HL-60 (cell line): ENCODE measurements around the gene ARFGAP1.

Experiments
- DNase-seq, 2 experiments: peaks; one replicate each; pipeline ENCODE4 v3.0.0-alpha.2; 2010 to 2020; ENCODE audit warnings: low read depth in 1 of 2, low spot score in 1 of 2
- H3K27ac ChIP-seq: fragments of 250-450 bp; sonication (Bioruptor Pico); replicated peaks from 2 replicates; pipeline ENCODE4 v1.5.1; 2020; ENCODE audit warnings: mild to moderate bottlenecking, moderate library complexity
- H3K27me3 ChIP-seq: fragments of 250-450 bp; sonication (Bioruptor Pico); 2 replicates; pipeline ENCODE4 v1.5.1; 2021; ENCODE audit warnings: mild to moderate bottlenecking, moderate library complexity; ENCODE audit not compliant: insufficient read depth, poor library complexity, severe bottlenecking
- H3K4me3 ChIP-seq: replicated peaks from 2 replicates; pipeline ENCODE4 v1.5.1; 2011; ENCODE audit warnings: mild to moderate bottlenecking, control low read depth, low read length; ENCODE audit not compliant: insufficient read depth
- GABPA ChIP-seq: IDR thresholded peaks from 2 replicates; pipeline ENCODE4 v1.6.1; 2012; ENCODE audit warnings: low read depth
- POLR2AphosphoS5 ChIP-seq: IDR thresholded peaks from 2 replicates; pipeline ENCODE4 v1.6.1; 2012; ENCODE audit warnings: low read depth
- SPI1 ChIP-seq: IDR thresholded peaks from 2 replicates; pipeline ENCODE4 v1.6.1; 2012; ENCODE audit warnings: low read depth, mild to moderate bottlenecking, borderline replicate concordance
- TF ChIP-seq, protein P1 (sequence below): IDR thresholded peaks from one replicate; pipeline ENCODE4 v1.5.1; 2011; ENCODE audit warnings: low read length, control low read depth, inconsistent platforms; ENCODE audit not compliant: insufficient read depth
- TF ChIP-seq, protein P2 (sequence below): IDR thresholded peaks from 2 replicates; pipeline ENCODE4 v1.6.1; 2012; ENCODE audit warnings: low read depth; ENCODE audit not compliant: insufficient replicate concordance

ARFGAP1 gene

DNA sequence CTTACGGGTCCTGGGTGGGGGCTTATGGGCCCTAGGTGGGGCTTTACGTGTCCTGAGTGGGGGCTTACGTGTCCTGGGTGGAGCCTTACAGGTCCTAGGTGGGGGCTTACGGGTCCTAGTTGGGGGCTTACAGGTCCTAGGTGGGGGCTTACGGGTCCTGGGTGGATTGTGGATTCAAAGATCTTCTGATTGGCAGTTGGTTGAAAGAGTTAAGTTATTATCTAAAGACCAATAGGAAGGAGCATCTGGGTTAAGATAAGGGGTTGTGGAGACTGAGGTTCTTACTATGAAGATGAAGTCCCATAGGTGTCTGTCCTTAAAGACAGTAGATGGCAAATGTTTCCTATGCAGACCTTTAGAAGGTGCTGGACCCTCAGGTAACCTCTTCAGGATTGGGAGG lies 45.4 kb upstream of the ARFGAP1 start:
- Histone ChIP-seq H3K27me3 (peaks cover 19% of the 10 kb centered on the region), H3K27ac (no peak overlapping the region), H3K4me3 (no peak overlapping the region)
- no peak for DNase-seq
- TF ChIP-seq SPI1 (no peak), GABPA (no peak), POLR2AphosphoS5 (no peak)
- TF ChIP-seq, protein P1, sequence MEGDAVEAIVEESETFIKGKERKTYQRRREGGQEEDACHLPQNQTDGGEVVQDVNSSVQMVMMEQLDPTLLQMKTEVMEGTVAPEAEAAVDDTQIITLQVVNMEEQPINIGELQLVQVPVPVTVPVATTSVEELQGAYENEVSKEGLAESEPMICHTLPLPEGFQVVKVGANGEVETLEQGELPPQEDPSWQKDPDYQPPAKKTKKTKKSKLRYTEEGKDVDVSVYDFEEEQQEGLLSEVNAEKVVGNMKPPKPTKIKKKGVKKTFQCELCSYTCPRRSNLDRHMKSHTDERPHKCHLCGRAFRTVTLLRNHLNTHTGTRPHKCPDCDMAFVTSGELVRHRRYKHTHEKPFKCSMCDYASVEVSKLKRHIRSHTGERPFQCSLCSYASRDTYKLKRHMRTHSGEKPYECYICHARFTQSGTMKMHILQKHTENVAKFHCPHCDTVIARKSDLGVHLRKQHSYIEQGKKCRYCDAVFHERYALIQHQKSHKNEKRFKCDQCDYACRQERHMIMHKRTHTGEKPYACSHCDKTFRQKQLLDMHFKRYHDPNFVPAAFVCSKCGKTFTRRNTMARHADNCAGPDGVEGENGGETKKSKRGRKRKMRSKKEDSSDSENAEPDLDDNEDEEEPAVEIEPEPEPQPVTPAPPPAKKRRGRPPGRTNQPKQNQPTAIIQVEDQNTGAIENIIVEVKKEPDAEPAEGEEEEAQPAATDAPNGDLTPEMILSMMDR, result no peak
- TF ChIP-seq, protein P2, sequence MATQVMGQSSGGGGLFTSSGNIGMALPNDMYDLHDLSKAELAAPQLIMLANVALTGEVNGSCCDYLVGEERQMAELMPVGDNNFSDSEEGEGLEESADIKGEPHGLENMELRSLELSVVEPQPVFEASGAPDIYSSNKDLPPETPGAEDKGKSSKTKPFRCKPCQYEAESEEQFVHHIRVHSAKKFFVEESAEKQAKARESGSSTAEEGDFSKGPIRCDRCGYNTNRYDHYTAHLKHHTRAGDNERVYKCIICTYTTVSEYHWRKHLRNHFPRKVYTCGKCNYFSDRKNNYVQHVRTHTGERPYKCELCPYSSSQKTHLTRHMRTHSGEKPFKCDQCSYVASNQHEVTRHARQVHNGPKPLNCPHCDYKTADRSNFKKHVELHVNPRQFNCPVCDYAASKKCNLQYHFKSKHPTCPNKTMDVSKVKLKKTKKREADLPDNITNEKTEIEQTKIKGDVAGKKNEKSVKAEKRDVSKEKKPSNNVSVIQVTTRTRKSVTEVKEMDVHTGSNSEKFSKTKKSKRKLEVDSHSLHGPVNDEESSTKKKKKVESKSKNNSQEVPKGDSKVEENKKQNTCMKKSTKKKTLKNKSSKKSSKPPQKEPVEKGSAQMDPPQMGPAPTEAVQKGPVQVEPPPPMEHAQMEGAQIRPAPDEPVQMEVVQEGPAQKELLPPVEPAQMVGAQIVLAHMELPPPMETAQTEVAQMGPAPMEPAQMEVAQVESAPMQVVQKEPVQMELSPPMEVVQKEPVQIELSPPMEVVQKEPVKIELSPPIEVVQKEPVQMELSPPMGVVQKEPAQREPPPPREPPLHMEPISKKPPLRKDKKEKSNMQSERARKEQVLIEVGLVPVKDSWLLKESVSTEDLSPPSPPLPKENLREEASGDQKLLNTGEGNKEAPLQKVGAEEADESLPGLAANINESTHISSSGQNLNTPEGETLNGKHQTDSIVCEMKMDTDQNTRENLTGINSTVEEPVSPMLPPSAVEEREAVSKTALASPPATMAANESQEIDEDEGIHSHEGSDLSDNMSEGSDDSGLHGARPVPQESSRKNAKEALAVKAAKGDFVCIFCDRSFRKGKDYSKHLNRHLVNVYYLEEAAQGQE, result no peak

DNA sequence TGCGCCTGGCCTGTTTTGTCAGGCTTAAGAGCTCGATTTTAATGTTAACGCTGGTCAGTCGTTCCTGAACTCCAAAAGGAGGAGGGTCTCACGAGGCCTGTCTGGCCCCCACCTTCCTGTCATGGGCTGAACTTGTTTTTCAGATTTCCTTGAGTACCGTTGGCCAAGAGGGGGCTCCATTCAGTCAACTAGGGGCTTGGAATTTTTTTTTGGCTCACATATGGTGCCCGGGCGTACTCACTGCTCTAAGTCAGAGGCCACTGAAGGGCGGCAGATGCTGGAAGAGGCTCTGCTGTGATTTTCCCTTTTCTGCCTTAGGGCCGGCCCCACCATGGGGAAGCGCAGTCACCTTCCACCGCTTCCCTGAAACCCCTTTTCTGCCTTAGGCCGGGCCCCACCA lies 43.8 kb upstream of the ARFGAP1 start:
- Histone ChIP-seq H3K4me3 (no peak overlapping the region), H3K27me3 (peaks cover 23% of the 10 kb centered on the region), H3K27ac (no peak overlapping the region)
- TF ChIP-seq, protein P1, result no peak
- TF ChIP-seq SPI1, result no peak
- no peak for TF ChIP-seq POLR2AphosphoS5
- TF ChIP-seq, protein P2, result no peak
- TF ChIP-seq GABPA, result no peak
- no peak for DNase-seq

DNA sequence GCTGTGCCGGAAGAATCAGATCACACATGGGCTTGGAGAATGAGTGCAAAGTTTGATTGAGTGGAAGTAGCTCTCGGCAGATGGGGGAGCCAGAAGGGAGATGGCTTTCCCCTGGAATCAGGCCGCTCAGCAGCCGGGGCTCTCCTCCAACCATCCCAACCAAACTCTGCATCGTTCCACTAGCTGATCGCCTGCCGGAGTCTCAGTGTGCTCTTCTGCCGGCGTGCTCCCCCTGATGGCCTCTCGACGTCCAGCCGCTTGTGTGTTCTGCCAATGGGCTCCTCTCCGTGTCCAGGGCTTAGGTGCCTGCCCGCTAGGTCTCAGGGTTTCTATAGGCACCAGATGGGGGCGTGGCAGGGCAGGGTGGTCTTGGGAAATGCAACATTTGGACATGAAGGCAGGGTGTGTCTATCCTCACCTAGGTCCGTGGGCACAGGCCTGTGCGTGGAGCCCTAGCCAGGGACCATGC lies 41.8 kb upstream of the ARFGAP1 start:
- no peak for TF ChIP-seq POLR2AphosphoS5
- TF ChIP-seq, protein P2, result no peak
- TF ChIP-seq, protein P1, result peak; percentile 24
- TF ChIP-seq SPI1, result no peak
- no peak for TF ChIP-seq GABPA
- Histone ChIP-seq H3K27ac (no peak overlapping the region), H3K4me3 (no peak overlapping the region), H3K27me3 (peaks cover 23% of the 10 kb centered on the region)
- DNase-seq, result peak in 1 of 2 experiments; percentile 21
